ENCODE data around the gene FZD8. TPM values are rescaled to one million over a fixed set of nuclear protein-coding genes. Genes with fewer than 3 reads are reported as not detected.
"Not testable (repeated sequence)": the region's sequence is repeated elsewhere in the genome, so short reads cannot be mapped to it uniquely, and the experiment has no call there.

FZD8 gene
- 10 to 100 TPM in 1 of 2 donors, 1 to 10 TPM in 1; 4.7 to 12.9 TPM for total RNA-seq

DNA sequence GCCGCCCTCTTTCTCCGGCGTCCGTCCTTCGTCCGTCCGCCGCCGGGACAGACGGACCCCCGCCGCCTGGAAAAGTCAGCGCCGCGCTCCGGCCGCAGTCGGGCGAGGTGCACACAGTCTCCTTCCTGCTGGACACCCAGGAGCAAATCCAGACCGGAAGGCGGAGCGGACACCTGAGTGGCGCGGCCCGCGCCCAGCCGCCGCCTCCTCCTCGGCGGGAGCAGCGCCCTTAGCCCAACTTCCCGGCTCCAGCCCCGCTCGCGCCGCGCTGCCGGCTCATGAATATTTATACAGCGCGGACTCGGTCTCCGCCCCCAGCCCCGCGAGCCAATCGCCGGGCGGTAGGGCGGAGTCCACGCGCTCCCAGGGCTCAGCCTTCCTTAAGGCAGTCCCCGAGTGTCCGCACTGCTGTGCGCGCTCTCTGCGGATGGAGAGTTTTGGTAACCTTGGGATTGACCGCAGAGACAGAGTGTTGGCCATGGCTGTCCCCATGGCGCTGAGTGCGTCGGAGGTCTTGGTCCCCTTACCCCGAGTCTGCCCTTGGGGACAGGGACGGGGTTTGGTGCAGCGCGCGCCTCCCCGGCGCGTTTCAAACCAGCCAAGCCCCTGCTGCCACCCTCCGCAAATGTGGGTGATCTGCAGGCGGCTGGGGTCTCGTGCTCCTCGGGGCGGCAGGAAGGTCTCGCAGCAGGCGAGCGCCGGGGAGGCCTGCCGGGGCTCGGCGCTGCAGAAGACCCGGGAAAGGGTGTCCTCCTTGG is at the start of gene FZD8:
TSS of gene FZD8 (minus strand) at position 262 of the 758 bp plus-strand sequence. CDS start 867 bp downstream, outside the sequence.
- H3K36me3 ChIP-seq (replicated peaks in 1 of 2; ENCODE audit: insufficient read depth in 1 of 2, low read depth in 2 of 2) = no peaks in the 10 kb centered on the region
- peaks cover 18% of the 10 kb centered on the region for H3K4me1 ChIP-seq
- ATAC-seq = peak; percentile 87
- H3K4me3 ChIP-seq = peak within 1 kb of the TSS; percentile 70 to 83
- H3K9me3 ChIP-seq = no peaks in the 10 kb centered on the region
- peak; percentile 94 to 95 (median 95) for DNase-seq
- TF ChIP-seq POLR2A (IDR thresholded peaks at IDR 0.05) (peak; percentile 96 to 97 (median 96)), CTCF (IDR thresholded peaks at IDR 0.05) (peak in 3 of 7 experiments; percentile 11 to 28 (median 19))
- intact Hi-C loops (cut with DNase I) = no loop called here
- H3K27ac ChIP-seq = peak within 1 kb of the TSS; percentile 70 to 96 (median 95)
- WGBS, 2 donors = 0% methylated on average over 5 to 61 of the region's 80 CpGs
- H3K27me3 ChIP-seq = no peaks in the 10 kb centered on the region

DNA sequence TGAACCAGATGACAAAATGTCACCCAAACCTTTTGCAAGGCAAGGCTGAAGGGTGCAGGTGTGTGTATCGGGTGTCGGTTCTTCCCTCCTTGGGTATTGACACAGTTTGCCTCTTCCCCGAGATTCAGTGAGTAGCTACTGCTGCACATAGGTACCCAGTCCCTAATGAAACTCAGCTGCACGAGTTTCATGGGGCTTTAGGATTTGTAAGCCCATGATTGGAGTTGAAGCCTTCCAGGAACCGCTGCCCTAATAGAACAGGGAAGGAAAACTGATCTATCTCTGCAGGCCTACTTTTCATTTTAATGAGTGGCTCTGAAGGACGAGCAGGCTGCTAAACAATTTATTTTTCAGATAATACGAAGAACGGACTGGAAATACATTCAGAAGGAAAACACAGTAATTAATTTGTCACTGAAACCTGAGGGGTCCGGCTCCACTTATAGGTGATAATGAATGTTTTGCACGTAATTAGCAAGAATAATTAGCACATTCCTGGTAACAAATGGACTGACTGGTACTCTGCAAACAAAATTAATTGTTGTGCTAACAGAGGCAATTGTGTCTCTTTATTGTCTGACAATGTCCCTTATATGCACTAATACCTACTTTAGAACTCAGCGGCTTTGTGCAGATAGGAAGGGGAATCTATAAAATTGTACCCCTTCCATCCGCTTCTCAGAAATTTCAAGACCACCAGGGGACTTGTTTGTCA is 49.6 kb upstream of the FZD8 start:
- no peak overlapping the region for H3K27ac ChIP-seq
- no peaks in the 10 kb centered on the region for H3K36me3 ChIP-seq (replicated peaks in 1 of 2; ENCODE audit: insufficient read depth in 1 of 2, low read depth in 2 of 2)
- WGBS, 2 donors = 76 to 82% methylated on average over 12 of the region's 12 CpGs
- ATAC-seq (no peak), DNase-seq (no peak)
- H3K9me3 ChIP-seq = no peaks in the 10 kb centered on the region
- intact Hi-C loops (cut with DNase I) = no loop called here
- H3K27me3 ChIP-seq = no peaks in the 10 kb centered on the region
- H3K4me3 ChIP-seq = no peak overlapping the region
- TF ChIP-seq CTCF (IDR thresholded peaks at IDR 0.05) (no peak), POLR2A (IDR thresholded peaks at IDR 0.05) (no peak)
- H3K4me1 ChIP-seq = peaks cover 10% of the 10 kb centered on the region

GRCh38 chr10:35690534-35690933 is 48.4 kb upstream of the FZD8 start:
- Histone ChIP-seq H3K27me3 (no peaks in the 10 kb centered on the region), H3K27ac (no peak overlapping the region), H3K36me3 (replicated peaks in 1 of 2; ENCODE audit: insufficient read depth in 1 of 2, low read depth in 2 of 2) (no peaks in the 10 kb centered on the region), H3K9me3 (no peaks in the 10 kb centered on the region), H3K4me1 (peaks cover 11% of the 10 kb centered on the region), H3K4me3 (no peak overlapping the region)
- peak in 3 of 4 donors; percentile 8 to 33 (median 22) for DNase-seq
- intact Hi-C loops (cut with DNase I) = no loop called here
- TF ChIP-seq POLR2A (IDR thresholded peaks at IDR 0.05) (no peak), CTCF (IDR thresholded peaks at IDR 0.05) (no peak)
- ATAC-seq = no peak
- WGBS, 2 donors = 12 to 25% methylated on average over 5 of the region's 5 CpGs

DNA sequence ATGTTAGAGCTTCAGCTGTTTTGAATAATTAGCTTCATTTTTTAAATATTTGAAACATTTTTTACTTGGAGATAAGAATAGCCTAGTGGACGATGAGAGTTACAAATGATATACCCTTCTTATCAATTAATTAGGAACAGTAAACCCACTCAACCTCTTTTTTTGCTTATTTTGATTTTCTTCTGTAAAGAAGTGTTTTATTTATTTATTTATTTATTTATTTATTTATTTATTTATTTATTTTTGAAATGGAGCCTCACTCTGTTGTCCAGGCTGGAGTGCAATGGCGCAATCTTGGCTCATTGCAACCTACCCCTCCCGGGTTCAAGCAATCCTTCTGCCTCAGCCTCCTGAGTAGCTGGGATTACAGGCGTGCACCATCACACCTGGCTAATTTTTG is 43.8 kb upstream of the FZD8 start:
- Histone ChIP-seq H3K4me1 (peaks cover 15% of the 10 kb centered on the region), H3K27ac (peak overlapping the region in 3 of 4 donors; percentile 6 to 58 (median 24))
- DNase-seq; H3K9me3 ChIP-seq; H3K4me3 ChIP-seq; H3K27me3 ChIP-seq; H3K36me3 ChIP-seq (replicated peaks in 1 of 2; ENCODE audit: insufficient read depth in 1 of 2, low read depth in 2 of 2); intact Hi-C loops (cut with DNase I): not testable (repeated sequence)
- ATAC-seq = peak; percentile 15
- TF ChIP-seq CTCF (IDR thresholded peaks at IDR 0.05) = peak in 2 of 7 experiments; percentile 14 to 21
- WGBS, 2 donors = 59 to 66% methylated on average over 4 of the region's 4 CpGs

Measured in body of pancreas (tissue), 4 donors.